GM21619 (cell line): ENCODE results near the gene RTEL1.
"Not testable (repeated sequence)": the region's sequence is repeated elsewhere in the genome, so short reads cannot be mapped to it uniquely, and the experiment has no call there.

Experiments used
- ATAC-seq: cut with Tn5 transposase; IDR thresholded peaks from one replicate; pipeline ENCODE4 v1.9.1; 2021; ENCODE audit not compliant: unreplicated experiment

Gene RTEL1, protein sequence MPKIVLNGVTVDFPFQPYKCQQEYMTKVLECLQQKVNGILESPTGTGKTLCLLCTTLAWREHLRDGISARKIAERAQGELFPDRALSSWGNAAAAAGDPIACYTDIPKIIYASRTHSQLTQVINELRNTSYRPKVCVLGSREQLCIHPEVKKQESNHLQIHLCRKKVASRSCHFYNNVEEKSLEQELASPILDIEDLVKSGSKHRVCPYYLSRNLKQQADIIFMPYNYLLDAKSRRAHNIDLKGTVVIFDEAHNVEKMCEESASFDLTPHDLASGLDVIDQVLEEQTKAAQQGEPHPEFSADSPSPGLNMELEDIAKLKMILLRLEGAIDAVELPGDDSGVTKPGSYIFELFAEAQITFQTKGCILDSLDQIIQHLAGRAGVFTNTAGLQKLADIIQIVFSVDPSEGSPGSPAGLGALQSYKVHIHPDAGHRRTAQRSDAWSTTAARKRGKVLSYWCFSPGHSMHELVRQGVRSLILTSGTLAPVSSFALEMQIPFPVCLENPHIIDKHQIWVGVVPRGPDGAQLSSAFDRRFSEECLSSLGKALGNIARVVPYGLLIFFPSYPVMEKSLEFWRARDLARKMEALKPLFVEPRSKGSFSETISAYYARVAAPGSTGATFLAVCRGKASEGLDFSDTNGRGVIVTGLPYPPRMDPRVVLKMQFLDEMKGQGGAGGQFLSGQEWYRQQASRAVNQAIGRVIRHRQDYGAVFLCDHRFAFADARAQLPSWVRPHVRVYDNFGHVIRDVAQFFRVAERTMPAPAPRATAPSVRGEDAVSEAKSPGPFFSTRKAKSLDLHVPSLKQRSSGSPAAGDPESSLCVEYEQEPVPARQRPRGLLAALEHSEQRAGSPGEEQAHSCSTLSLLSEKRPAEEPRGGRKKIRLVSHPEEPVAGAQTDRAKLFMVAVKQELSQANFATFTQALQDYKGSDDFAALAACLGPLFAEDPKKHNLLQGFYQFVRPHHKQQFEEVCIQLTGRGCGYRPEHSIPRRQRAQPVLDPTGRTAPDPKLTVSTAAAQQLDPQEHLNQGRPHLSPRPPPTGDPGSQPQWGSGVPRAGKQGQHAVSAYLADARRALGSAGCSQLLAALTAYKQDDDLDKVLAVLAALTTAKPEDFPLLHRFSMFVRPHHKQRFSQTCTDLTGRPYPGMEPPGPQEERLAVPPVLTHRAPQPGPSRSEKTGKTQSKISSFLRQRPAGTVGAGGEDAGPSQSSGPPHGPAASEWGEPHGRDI (N-terminal part only)

DNA sequence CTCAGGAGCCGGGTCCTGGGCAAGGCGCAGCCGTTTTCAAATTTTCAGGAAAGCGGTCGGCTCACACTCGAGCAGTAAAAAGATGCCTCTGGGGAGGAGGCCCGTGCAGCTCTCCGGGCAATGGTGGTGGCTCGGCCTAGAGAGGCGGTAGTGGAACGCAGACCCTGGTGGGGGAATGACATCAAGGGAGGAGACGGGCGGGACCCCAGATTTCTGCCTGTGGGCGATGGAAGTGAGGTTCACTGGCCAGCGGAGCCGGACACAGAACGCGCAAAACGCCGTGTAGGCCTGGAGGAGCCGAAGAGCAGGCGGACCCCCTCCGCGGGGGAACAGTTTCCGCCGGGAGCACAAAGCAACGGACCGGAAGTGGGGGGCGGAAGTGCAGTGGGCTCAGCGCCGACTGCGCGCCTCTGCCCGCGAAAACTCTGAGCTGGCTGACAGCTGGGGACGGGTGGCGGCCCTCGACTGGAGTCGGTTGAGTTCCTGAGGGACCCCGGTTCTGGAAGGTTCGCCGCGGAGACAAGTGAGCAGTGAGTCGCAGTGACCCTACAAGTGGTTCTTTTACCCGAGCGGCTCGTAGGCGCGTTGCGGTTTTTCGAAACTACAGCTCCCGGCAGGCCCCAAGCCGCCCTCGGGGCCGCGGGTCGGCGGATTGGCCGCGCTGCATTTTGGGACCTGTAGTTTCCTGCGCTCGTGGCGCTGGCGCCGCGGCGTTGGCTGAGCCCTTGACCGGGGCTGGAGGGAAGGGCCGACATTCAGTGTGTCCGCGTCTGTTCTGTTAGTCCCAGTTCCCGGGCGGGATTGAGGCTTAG, at the start of gene RTEL1:
TSS of gene RTEL1 (plus strand) at position 376 of the 812 bp plus-strand sequence. CDS start 1,091 bp downstream, outside the sequence.
- ATAC-seq, result peak; percentile 78

DNA sequence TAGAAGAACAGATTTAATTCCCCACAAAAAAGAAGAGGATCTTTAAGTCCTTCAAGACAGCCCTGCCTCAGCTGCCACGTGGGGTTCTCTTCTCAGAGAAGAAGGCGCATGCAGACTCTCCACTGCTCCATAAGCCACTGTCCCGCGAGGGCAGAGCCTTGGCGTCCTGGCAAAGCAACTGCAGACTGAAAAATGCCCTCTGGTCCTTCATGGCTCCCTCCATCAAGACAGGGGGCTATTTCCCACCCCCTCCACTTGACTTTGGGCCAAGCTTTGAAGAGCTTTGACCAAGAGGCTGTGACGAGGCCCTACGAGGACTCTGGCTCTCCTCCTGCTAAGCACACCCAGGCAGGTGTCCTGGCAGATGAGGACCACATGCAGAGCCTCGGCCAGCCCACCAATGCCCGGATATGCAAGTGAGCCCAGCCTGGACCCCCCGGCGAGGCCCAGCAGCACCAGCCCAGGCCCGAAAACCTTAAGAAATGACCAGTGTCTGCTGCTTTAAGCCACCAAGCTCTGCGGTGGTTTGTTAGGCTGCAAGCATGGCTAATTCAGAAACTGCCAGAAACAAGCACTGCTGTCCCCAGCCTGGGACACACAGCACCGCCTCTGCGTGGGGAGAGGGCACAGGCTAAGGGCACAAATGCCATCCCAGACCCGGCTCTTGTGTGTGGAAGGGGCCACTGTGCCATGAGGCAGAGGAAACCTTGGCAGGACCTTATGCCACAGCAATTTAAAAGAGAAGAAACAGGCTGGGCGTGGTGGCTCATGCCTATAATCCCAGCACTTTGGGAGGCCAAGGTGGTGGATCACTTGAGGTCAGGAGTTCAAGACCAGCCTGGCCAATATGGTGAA, 47.3 kb upstream of the RTEL1 start:
- no peak for ATAC-seq

DNA sequence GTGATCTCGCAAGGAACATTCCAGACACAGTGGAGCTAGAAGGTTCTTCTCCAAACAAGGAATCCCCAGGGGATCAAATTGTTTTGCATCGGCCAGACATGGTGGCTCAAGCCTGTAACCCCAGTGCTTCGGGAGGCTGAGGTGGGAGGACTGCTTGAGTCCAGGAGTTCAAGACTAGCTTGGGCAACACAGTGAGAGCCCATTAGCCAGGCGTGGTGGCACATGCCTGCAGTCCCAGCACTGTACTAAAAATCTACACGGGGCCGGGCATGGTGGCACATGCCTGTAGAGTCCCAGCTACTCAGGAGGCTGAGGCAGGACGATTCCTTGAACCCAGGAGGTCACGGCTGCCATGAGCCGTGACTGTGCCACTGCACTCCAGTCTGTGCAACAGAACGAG, 46.5 kb upstream of the RTEL1 start:
- ATAC-seq, result no peak

DNA sequence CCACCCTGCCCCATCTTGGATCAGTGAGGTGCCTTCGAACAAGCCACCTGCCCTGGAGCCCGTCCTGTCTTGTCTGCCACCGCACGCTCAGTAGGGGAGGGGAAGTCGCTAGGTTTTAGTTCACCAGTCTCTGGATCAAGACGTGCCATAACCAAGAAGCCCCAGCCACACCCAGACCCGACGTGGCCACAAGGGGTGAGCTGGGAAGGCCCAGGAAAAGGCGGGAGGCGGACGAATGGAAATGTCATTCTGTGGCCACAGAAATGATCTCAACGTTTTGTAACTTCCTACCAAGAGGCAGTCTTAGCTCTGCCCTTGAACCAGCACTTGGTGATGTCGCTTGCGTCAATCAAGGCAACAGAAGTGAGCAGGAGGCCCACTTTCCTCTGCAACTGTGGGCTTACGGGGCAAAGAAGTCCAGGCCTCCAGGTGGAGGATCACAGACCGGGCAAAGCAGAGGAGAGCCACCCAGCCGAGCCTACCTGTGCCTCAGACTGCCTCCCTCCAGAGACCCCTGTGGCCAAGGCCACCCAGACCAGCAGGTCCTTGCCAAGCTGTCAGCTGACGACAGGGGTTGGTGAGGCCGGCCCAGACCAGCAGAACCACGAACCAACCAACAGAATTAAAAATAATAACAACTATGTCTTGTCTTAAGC, 45.7 kb upstream of the RTEL1 start:
- no peak for ATAC-seq

DNA sequence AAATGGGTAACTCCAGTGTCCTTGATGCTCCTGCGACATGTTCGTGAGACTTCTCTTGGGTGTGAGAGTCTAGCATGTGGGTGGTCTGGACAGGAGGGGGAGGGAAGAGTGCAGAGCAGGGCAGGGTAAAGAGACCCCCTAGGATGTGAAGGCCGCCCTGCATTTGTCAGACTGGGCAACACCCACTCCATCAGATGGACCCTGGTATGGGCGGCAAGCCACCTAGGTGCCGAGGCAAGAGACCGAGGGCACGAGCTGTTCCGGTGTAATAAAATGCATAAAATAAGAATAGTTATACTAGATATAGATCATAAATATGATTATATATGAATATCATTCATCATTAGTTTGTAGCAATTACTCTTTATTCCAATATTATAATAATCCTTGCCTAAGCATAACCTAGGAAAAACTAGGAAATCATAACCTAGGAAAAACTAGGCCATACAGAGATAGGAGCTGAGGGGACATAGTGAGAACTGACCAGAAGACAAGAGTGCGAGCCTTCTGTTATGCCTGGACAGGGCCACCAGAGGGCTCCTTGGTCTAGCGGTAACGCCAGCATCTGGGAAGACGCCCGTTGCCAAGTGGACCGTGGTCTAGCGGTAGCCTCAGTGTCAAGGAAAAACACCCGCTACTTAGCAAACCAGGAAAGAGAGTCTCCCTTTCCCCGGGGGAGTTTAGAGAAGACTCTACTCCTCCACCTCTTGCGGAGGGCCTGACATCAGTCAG, 44.1 kb upstream of the RTEL1 start:
- ATAC-seq, result not testable (repeated sequence)

DNA sequence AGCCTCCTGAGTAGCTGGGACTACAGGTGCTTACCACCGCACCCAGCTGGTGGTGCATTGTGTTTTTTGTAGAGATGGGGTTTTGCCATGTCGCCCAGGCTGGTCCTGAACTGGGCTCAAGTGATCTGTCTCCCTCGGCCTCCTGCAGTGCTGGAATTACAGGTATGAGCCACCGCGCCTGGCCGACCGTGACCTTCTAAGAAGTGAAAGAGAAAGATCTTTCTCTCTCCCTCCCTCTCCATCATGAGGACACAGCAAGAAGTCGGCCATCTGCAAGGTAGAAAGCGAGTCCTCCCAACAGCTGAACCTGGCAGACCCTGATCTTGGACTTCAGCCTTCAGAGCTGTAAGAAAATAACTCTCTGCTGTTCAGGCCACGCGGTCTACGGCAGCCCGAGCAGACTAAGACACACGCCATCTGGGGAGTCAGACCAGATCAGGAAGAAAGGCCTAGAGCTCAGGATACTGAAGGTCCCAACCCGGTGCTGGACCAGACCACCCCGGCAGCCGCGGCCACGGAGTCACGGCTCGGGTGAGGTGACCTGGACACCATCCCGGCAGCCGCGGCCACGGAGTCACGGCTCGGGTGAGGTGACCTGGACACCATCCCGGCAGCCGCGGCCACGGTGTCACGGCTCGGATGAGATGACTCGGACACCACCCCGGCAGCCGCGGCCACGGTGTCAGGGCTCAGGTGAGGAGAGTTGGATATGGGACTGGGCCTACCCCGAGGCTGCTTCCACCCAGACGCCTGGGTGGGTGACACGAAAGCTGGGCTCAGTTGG, 40.8 kb upstream of the RTEL1 start:
- no peak for ATAC-seq

DNA sequence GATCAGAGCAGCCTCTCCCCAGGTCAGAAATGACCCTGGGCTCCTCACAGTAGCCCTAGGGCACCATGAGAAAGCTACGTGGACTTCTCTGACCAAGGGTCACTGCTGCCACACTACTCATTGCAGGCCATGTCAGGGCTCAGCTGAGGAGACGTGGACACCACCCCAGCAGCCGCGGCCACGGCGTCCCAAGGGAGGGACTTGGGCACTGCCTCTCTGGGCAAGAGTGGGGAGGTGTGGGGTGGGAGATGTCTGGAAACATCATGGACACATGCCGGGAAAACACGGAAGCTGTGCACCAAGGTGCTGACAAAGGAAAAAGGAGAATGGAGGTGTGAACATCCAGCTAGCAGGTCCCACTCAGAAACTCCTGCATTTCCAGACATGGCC, 40.2 kb upstream of the RTEL1 start:
- no peak for ATAC-seq

DNA sequence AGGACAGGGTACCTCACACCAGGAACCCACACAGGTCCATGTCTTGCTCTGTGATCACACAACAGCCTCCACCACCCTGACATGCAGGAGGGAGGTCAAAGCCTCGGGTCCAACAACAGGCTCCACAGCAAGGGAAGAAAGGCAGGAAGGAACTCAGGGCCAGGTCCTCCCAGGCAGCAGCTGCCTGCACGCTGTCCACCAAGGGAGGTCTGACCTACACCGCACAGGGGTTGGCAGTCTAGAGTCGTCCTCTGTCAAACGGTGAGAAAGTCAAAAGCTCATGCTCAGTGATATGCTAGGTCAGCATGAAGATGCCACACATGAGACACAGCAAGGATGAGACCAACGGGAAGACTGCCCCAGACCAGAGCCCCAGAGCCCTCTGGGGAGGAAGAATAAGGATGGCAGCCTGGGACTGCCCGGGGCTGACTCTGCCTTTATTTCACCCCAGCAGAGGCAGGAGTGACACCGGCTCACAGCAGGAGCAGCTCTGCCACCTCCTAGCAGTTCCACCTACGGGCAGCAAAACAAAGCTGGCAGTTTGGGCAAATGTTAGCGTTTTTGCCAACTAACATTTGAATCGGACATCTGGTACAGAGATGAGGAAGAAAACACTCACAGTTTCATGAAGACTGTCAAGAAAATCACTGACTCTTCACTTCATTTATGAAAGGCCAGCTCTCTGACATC, 39.7 kb upstream of the RTEL1 start:
- ATAC-seq, result no peak

DNA sequence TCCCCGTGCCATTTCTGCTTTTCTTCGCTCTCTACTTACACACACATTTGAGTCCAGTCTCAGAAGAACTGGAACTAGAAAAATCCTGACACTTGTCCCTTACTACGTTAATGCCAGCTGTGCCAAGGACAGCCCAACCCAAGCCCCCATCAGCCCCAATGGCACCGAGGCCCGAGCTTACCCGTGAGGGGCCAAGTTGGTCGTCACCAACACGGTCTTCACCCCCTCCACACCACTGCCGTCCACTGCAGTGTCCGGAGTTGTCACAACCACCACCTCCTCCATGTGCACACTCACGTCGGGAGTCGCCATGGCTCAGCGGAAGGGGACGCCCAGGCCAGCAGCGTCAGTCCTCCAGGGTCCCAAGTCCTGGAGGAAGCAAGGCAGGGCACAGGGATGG, 39.0 kb upstream of the RTEL1 start:
- ATAC-seq, result no peak

DNA sequence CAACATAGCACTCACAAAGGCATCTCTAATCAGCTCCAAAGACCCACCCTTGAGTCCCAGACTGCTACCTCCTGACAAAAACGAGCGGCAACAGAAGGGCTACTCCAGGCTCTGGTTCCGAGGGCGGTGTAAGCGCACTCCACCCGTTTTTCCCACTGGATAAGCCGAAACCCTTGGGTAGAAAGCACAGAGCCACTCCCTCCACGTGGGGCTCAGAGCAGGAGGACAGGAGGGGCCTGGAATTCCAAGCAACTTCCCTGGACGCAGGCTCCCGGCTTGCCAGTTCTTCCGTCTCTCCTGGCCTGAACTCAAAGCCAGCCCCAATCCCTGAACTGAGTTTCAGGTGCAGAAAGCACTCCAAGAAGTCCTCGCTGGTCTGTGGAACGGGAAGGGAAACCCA, 38.6 kb upstream of the RTEL1 start:
- ATAC-seq, result no peak

DNA sequence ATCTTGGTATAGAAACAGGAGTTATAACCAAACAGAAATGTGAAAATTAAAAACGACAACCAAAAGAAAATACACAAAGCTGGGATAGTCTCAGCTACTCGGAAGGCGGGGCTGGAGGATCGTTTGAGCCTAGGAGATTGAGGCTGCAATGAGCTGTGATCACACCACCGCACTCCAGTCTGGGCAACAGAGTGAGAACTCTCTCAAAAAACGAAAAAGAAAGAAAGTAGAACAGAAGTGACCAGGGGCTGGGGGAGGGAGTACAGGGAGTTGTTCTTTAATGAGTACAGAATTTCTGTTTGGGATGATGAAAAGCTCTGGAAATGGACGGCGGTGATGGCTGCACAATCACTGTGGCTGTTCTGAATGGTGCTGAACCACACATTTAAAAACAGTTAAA, 37.1 kb upstream of the RTEL1 start:
- ATAC-seq, result no peak

DNA sequence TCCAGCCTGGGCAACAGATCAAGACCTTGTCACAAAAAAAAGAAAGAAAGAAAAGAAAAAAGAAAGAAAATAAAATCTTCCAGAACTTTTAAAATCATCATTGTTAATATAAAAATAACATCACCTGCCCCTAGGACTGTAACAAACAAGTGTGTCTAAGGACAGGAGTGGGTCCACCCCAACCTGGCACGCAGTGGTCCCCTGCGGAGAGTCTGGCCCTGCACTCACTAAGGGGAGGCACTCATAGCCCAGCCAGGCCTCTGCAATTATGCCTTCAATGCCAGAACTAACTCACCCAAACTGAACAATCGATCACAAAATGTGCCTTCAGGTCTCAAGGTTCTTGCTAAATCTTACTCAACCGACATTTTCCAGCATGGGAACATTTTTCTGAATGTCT, 36.0 kb upstream of the RTEL1 start:
- ATAC-seq, result no peak

DNA sequence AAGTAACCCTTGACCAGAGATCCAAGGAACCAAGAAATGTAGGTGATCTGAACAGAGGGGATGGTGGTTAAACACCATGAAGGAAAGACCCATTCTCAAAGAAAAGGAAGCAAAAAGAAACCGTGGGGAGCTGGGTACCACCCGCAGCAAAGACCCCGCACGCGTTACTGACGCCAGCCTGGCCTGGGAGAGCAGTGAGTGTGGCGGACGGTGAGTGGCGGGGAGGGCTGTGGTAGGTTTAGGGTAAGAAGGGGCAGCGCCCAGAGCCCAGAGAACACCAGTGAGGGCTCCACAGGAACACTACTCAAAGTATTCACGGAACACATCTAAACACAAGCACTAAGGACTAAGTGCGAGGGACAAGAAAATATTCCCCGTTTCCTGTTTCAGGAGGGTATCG, 35.4 kb upstream of the RTEL1 start:
- no peak for ATAC-seq

DNA sequence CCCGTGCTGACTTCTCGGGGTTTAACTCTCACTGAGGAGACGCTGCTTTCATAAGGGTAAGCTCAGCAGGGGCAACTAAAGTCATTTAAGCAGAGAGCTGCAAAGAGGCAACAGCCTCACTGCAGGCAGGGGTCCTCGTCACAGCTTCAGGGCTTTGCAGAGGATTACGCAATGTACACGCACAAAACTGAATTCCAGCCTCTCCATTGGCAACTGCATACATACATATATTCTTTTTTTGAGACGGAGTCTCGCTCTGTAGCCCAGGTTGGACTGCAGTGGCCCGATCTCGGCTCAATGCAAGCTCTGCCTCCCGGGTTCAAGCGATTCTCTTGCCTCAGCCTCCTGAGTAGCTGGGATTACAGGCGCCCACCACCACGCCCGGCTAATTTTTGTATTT, 33.6 kb upstream of the RTEL1 start:
- ATAC-seq, result no peak

DNA sequence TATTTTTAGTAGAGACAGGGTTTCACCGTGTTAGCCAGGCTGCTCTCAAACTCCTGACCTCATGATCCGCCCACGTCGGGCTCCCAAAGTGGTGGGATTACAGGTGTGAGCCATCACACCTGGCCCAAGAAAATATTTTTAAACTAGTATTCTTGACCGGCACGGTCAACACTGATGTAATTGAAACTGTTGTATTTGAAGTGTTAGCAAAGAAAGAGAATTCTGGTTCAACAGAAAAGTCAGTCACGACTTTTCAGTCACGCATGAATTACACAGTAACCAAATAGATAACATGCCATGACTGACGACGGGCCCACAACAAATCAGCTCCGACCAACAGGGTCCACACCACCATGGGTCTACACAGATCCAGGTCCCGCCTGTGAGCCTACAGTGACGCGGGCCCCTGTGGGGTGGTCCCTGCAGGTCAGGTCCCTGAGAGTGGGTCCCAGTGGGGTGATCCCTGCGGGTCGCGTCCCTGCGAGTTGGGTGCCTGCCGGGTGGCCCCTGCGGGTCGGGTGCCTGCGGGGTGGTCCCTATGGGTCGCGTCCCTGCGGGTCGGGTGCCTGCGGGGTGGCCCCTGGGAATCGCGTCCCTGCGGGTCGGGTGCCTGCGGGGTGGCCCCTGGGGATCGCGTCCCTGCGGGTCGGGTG, 32.2 kb upstream of the RTEL1 start:
- ATAC-seq, result no peak

DNA sequence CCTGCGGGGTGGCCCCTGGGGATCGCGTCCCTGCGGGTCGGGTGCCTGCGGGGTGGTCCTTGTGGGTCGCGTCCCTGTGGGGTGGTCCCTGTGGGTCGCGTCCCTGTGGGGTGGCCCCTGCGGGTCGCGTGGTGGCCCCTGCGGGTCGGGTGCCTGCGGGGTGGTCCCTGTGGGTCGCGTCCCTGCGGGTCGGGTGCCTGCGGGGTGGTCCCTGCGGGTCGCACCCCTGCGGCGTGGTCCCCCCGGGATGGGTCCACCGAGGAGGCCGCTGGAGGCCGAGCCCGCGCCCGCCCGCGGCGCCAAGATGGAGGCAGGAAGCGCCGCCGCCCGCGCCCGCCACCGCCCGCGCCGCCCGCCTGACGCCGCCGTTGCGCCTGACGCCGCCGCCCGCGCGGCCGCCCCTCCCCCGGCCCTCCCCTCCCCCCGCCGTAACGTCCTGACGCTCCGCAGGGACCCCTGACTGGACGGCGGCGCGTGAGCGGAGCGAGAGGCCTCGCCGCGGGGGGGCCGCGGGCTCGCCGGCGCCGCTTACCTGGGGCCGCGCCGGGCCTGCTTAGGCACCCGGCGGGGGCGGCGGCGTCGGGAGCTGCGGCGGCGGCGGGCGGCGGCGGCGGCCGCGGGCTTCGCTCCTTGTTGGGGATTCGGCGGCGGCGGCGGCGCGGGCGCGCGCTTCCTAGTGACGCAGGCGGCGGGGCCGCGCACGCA, 31.5 kb upstream of the RTEL1 start, which contains the start of gene GMEB2:
TSS of gene GMEB2 (minus strand) at position 678 of the 705 bp plus-strand sequence. CDS start 7,704 bp downstream, outside the sequence.
- peak; percentile 36 for ATAC-seq
